HEK293 (cell line): ENCODE data around the gene FOXP1.

Experiments used
- CTCF ChIA-PET: fragments of 350-600 bp; formaldehyde crosslinking; extraction: SDS; loops from one replicate; lab custom pipeline; 2021; ENCODE audit warnings: antibody characterized with exemption; lab: Yijun Ruan, JAX
- POLR2A ChIA-PET: fragments of 300-600 bp; formaldehyde crosslinking; extraction: SDS; loops from one replicate; lab custom pipeline; 2020; ENCODE audit warnings: antibody characterized with exemption, inconsistent platforms; lab: Yijun Ruan, JAX
- H3K27ac ChIP-seq: fragments of 200-500 bp; sonication (Bioruptor generic); 2 replicates; pipeline ENCODE4 v1.5.1; 2014; ENCODE audit warnings: low read depth, low read length, control low read depth, inconsistent platforms; ENCODE audit errors: extremely low read depth
- H3K36me3 ChIP-seq, 2 experiments: fragments of 200-500 bp in 1 of 2; sonication (Bioruptor generic) in 1 of 2; 1 replicate in 1 of 2; 2 replicates in 1 of 2; pipeline ENCODE4 v1.5.1; 2014 to 2017; ENCODE audit warnings: inconsistent platforms in 2 of 2, low read length in 2 of 2; ENCODE audit not compliant: control insufficient read depth in 2 of 2, insufficient read depth in 1 of 2
- H3K4me1 ChIP-seq: fragments of 200-500 bp; sonication (Bioruptor generic); 2 replicates; pipeline ENCODE4 v1.5.1; 2014; ENCODE audit warnings: mild to moderate bottlenecking, low read length, inconsistent platforms; ENCODE audit not compliant: control insufficient read depth, insufficient read depth
- H3K4me3 ChIP-seq: 2 replicates; pipeline ENCODE4 v1.5.1; 2011; ENCODE audit warnings: low read depth, mild to moderate bottlenecking, control low read depth, low read length, moderate library complexity
- H3K9me3 ChIP-seq: fragments of 200-500 bp; sonication (Bioruptor generic); 2 replicates; pipeline ENCODE4 v1.5.1; 2014; ENCODE audit warnings: low read depth, low read length, inconsistent platforms; ENCODE audit not compliant: control insufficient read depth, insufficient read depth
- BCL6B ChIP-seq: fragments of 450-650 bp; formaldehyde crosslinking; IDR thresholded peaks from 2 replicates; pipeline ENCODE4 v1.5.1; 2017; ENCODE audit warnings: missing biosample characterization, missing genetic modification characterization
- GLI2 ChIP-seq: fragments of 450-650 bp; formaldehyde crosslinking; IDR thresholded peaks from 2 replicates; pipeline ENCODE4; 2017; ENCODE audit warnings: missing biosample characterization, missing genetic modification characterization, low read depth, borderline replicate concordance
- GLIS1 ChIP-seq: fragments of 450-650 bp; formaldehyde crosslinking; IDR thresholded peaks from 2 replicates; pipeline ENCODE4 v1.5.1; 2016; ENCODE audit warnings: missing biosample characterization, missing genetic modification characterization
- HIC1 ChIP-seq: fragments of 450-650 bp; formaldehyde crosslinking; IDR thresholded peaks from 2 replicates; pipeline ENCODE4 v1.5.1; 2016; ENCODE audit warnings: missing biosample characterization, missing genetic modification characterization
- IKZF3 ChIP-seq: fragments of 450-650 bp; IDR thresholded peaks from 2 replicates; pipeline ENCODE4 v1.5.0; 2018; ENCODE audit warnings: missing biosample characterization, mild to moderate bottlenecking, missing genetic modification characterization, moderate library complexity
- KLF1 ChIP-seq: fragments of 450-650 bp; formaldehyde crosslinking; IDR thresholded peaks from 2 replicates; pipeline ENCODE4 v1.5.1; 2016; ENCODE audit warnings: missing biosample characterization, missing genetic modification characterization
- MZF1 ChIP-seq: fragments of 450-650 bp; formaldehyde crosslinking; IDR thresholded peaks from 2 replicates; pipeline ENCODE4 v1.5.1; 2017; ENCODE audit warnings: missing biosample characterization, missing genetic modification characterization, borderline replicate concordance
- SETDB1 ChIP-seq: IDR thresholded peaks from one replicate; pipeline ENCODE4 v1.6.1; 2017; ENCODE audit warnings: mild to moderate bottlenecking, low read length, moderate library complexity, mixed read lengths; ENCODE audit not compliant: insufficient read length
- ZBTB11 ChIP-seq: fragments of 450-650 bp; formaldehyde crosslinking; conservative IDR thresholded peaks from 2 replicates; pipeline ENCODE4 v1.5.1; 2016; ENCODE audit warnings: low read depth, missing biosample characterization, missing genetic modification characterization
- ZBTB17 ChIP-seq: fragments of 450-650 bp; formaldehyde crosslinking; IDR thresholded peaks from 2 replicates; pipeline ENCODE4 v1.5.1; 2016; ENCODE audit warnings: missing biosample characterization, missing genetic modification characterization
- ZBTB26 ChIP-seq: fragments of 450-650 bp; formaldehyde crosslinking; optimal IDR thresholded peaks from 2 replicates; pipeline ENCODE3; 2016; ENCODE audit warnings: missing biosample characterization, mild to moderate bottlenecking, missing genetic modification characterization
- ZFP3 ChIP-seq: fragments of 450-650 bp; formaldehyde crosslinking; IDR thresholded peaks from 2 replicates; pipeline ENCODE4 v1.5.1; 2016; ENCODE audit warnings: low read depth, missing biosample characterization, missing genetic modification characterization
- ZNF132 ChIP-seq: fragments of 450-650 bp; formaldehyde crosslinking; IDR thresholded peaks from 2 replicates; pipeline ENCODE4 v1.5.1; 2017; ENCODE audit warnings: missing biosample characterization, missing genetic modification characterization, borderline replicate concordance
- ZNF133 ChIP-seq: fragments of 450-650 bp; formaldehyde crosslinking; IDR thresholded peaks from 2 replicates; pipeline ENCODE4 v1.5.1; 2016; ENCODE audit warnings: missing biosample characterization, missing genetic modification characterization
- ZNF140 ChIP-seq: fragments of 450-650 bp; formaldehyde crosslinking; IDR thresholded peaks from 2 replicates; pipeline ENCODE4 v1.5.1; 2016; ENCODE audit warnings: missing biosample characterization, missing genetic modification characterization
- ZNF155 ChIP-seq: fragments of 450-650 bp; formaldehyde crosslinking; IDR thresholded peaks from 2 replicates; pipeline ENCODE4 v1.5.1; 2016; ENCODE audit warnings: missing biosample characterization, missing genetic modification characterization
- ZNF223 ChIP-seq: fragments of 450-650 bp; formaldehyde crosslinking; IDR thresholded peaks from 2 replicates; pipeline ENCODE4 v1.5.1; 2016; ENCODE audit warnings: missing biosample characterization, missing genetic modification characterization
- ZNF248 ChIP-seq: fragments of 450-650 bp; formaldehyde crosslinking; IDR thresholded peaks from 2 replicates; pipeline ENCODE4 v1.5.1; 2017; ENCODE audit warnings: missing biosample characterization, missing genetic modification characterization
- ZNF311 ChIP-seq: fragments of 450-650 bp; formaldehyde crosslinking; IDR thresholded peaks from 2 replicates; pipeline ENCODE4 v1.5.1; 2017; ENCODE audit warnings: missing biosample characterization, missing genetic modification characterization, borderline replicate concordance
- ZNF366 ChIP-seq: fragments of 450-650 bp; formaldehyde crosslinking; conservative IDR thresholded peaks from 2 replicates; pipeline ENCODE4 v1.5.1; 2016; ENCODE audit warnings: missing biosample characterization, missing genetic modification characterization
- ZNF473 ChIP-seq: fragments of 450-650 bp; formaldehyde crosslinking; IDR thresholded peaks from 2 replicates; pipeline ENCODE4 v1.5.1; 2017; ENCODE audit warnings: missing biosample characterization, missing genetic modification characterization
- ZNF48 ChIP-seq: fragments of 450-650 bp; formaldehyde crosslinking; IDR thresholded peaks from 2 replicates; pipeline ENCODE4 v1.5.1; 2016; ENCODE audit warnings: missing biosample characterization, missing genetic modification characterization
- ZNF510 ChIP-seq: fragments of 450-650 bp; formaldehyde crosslinking; IDR thresholded peaks from 2 replicates; pipeline ENCODE4 v1.5.1; 2018; ENCODE audit warnings: mild to moderate bottlenecking, missing genetic modification characterization, missing biosample characterization; ENCODE audit not compliant: insufficient replicate concordance
- ZNF530 ChIP-seq: fragments of 450-650 bp; formaldehyde crosslinking; IDR thresholded peaks from 2 replicates; pipeline ENCODE4 v1.5.1; 2016; ENCODE audit warnings: low read depth, missing biosample characterization, missing genetic modification characterization
- ZNF544 ChIP-seq: fragments of 450-650 bp; formaldehyde crosslinking; IDR thresholded peaks from 2 replicates; pipeline ENCODE4 v1.5.0; 2017; ENCODE audit warnings: missing biosample characterization, missing genetic modification characterization
- ZNF623 ChIP-seq: fragments of 450-650 bp; formaldehyde crosslinking; IDR thresholded peaks from 2 replicates; pipeline ENCODE4 v1.5.1; 2016; ENCODE audit warnings: missing biosample characterization, missing genetic modification characterization
- ZNF747 ChIP-seq: fragments of 450-650 bp; formaldehyde crosslinking; IDR thresholded peaks from 2 replicates; pipeline ENCODE4 v1.5.1; 2016; ENCODE audit warnings: missing biosample characterization, missing genetic modification characterization
- ZSCAN23 ChIP-seq: fragments of 450-650 bp; formaldehyde crosslinking; IDR thresholded peaks from 2 replicates; pipeline ENCODE4 v1.5.1; 2016; ENCODE audit warnings: missing biosample characterization, missing genetic modification characterization

FOXP1 gene

GRCh38 chr3:71541313-71541712 lies 42.2 kb downstream of the FOXP1 start:
- H3K36me3 ChIP-seq, result no peaks in the 10 kb centered on the region
- CTCF ChIA-PET, result no interaction called here
- POLR2A ChIA-PET, result no interaction called here
- no peak overlapping the region for H3K27ac ChIP-seq
- peaks cover 13% of the 10 kb centered on the region for H3K4me1 ChIP-seq
- no peak for TF ChIP-seq BCL6B
- TF ChIP-seq ZNF623 (tag by site-specific recombination), result no peak
- TF ChIP-seq ZNF366 (tag by site-specific recombination), result no peak
- no peak for TF ChIP-seq ZNF530 (tag by site-specific recombination)
- TF ChIP-seq ZNF140 (tag by site-specific recombination), result no peak
- no peak for TF ChIP-seq ZNF132 (tag by site-specific recombination)
- no peak for TF ChIP-seq ZNF510 (tag by site-specific recombination)
- TF ChIP-seq ZFP3 (tag by site-specific recombination), result no peak
- TF ChIP-seq KLF1 (tag by site-specific recombination), result no peak
- TF ChIP-seq MZF1 (tag by site-specific recombination), result no peak
- TF ChIP-seq ZNF155 (tag by site-specific recombination), result no peak
- no peak for TF ChIP-seq ZBTB11 (tag by site-specific recombination)
- TF ChIP-seq GLI2, result no peak
- no peak for TF ChIP-seq ZNF223 (tag by site-specific recombination)
- no peak for TF ChIP-seq GLIS1
- TF ChIP-seq HIC1 (tag by site-specific recombination), result no peak
- H3K4me3 ChIP-seq, result no peak overlapping the region
- no peaks in the 10 kb centered on the region for H3K9me3 ChIP-seq

- CTCF ChIA-PET, result no interaction called here
- no peak overlapping the region for H3K27ac ChIP-seq
- no peaks in the 10 kb centered on the region for H3K36me3 ChIP-seq
- H3K4me3 ChIP-seq, result no peak overlapping the region
- TF ChIP-seq ZNF473 (tag by site-specific recombination), result no peak
- TF ChIP-seq ZNF544 (tag by site-specific recombination), result no peak
- no peak for TF ChIP-seq ZBTB26 (tag by site-specific recombination)
- TF ChIP-seq ZNF311, result no peak
- TF ChIP-seq ZSCAN23 (tag by site-specific recombination), result no peak
- no peak for TF ChIP-seq IKZF3 (tag by site-specific recombination)
- TF ChIP-seq SETDB1, result no peak
- no peak for TF ChIP-seq ZBTB17
- TF ChIP-seq ZNF747, result no peak
- TF ChIP-seq ZNF223 (tag by site-specific recombination), result no peak
- no peak for TF ChIP-seq ZNF248 (tag by site-specific recombination)
- no peak for TF ChIP-seq ZNF133 (tag by site-specific recombination)
- no peak for TF ChIP-seq ZNF132 (tag by site-specific recombination)
- TF ChIP-seq ZNF48 (tag by site-specific recombination), result no peak
- POLR2A ChIA-PET, result interaction anchor here (2.0 kb wide), 1 partner anchor 45 kb away, joined by 5 read pairs; the partner anchor contains the start of gene FOXP1
- no peaks in the 10 kb centered on the region for H3K9me3 ChIP-seq
- peaks cover 12% of the 10 kb centered on the region for H3K4me1 ChIP-seq
These were observed 46.3 kb downstream of the FOXP1 start for GRCh38 chr3:71537211-71537611.
